ENCODE measurements around the gene HACL1. TPM values are rescaled to one million over a fixed set of nuclear protein-coding genes. Genes with fewer than 3 reads are reported as not detected.

HACL1 gene
- total RNA-seq, 1 donor from 2014 or later, result 24.4 TPM

- Mint-ChIP-seq H3K4me1 (ENCODE audit: low read depth) (peaks cover 5% of the 10 kb centered on the region), H3K36me3 (ENCODE audit: insufficient read depth) (no peaks in the 10 kb centered on the region), H3K9me3 (ENCODE audit: low read depth) (no peaks in the 10 kb centered on the region), H3K27me3 (no peaks in the 10 kb centered on the region), H3K4me3 (ENCODE audit: low read depth) (no peak overlapping the region), H3K27ac (no peak overlapping the region)
- TF ChIP-seq, protein P1, sequence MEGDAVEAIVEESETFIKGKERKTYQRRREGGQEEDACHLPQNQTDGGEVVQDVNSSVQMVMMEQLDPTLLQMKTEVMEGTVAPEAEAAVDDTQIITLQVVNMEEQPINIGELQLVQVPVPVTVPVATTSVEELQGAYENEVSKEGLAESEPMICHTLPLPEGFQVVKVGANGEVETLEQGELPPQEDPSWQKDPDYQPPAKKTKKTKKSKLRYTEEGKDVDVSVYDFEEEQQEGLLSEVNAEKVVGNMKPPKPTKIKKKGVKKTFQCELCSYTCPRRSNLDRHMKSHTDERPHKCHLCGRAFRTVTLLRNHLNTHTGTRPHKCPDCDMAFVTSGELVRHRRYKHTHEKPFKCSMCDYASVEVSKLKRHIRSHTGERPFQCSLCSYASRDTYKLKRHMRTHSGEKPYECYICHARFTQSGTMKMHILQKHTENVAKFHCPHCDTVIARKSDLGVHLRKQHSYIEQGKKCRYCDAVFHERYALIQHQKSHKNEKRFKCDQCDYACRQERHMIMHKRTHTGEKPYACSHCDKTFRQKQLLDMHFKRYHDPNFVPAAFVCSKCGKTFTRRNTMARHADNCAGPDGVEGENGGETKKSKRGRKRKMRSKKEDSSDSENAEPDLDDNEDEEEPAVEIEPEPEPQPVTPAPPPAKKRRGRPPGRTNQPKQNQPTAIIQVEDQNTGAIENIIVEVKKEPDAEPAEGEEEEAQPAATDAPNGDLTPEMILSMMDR (IDR thresholded peaks at IDR 0.05; ENCODE audit: unreplicated experiment), result no peak
- no peak for DNase-seq (ENCODE audit: low spot score, unreplicated experiment)
Observed at GRCh38 chr3:15520185-15520584, 81.2 kb downstream of the HACL1 start.

DNA sequence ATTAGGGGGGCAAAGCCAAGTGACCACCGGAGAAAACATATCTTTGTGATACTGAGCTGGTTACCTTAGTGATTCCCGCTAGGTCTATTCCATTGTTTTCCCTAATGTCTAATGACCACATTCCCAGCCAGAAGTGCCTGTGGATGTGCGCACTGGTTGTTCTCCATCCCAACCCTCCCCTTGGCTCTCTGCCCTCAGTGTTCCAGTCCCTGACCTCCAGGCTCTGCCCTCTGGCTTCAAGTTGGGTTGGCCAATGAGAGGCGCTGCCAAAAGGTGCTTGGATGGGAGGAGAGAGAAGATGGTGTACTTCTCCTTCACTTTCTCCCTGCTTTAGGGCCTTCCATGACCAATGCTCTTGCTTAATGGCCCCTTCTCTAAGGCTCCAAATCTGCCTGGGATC is 82.3 kb downstream of the HACL1 start:
- no peaks in the 10 kb centered on the region for H3K36me3 Mint-ChIP-seq (ENCODE audit: insufficient read depth)
- no peak overlapping the region for H3K27ac Mint-ChIP-seq
- H3K4me1 Mint-ChIP-seq (ENCODE audit: low read depth), result peaks cover 5% of the 10 kb centered on the region
- no peak overlapping the region for H3K4me3 Mint-ChIP-seq (ENCODE audit: low read depth)
- TF ChIP-seq, protein P1 (IDR thresholded peaks at IDR 0.05; ENCODE audit: unreplicated experiment), result no peak
- no peak for DNase-seq (ENCODE audit: low spot score, unreplicated experiment)
- H3K9me3 Mint-ChIP-seq (ENCODE audit: low read depth), result no peaks in the 10 kb centered on the region
- no peaks in the 10 kb centered on the region for H3K27me3 Mint-ChIP-seq

DNA sequence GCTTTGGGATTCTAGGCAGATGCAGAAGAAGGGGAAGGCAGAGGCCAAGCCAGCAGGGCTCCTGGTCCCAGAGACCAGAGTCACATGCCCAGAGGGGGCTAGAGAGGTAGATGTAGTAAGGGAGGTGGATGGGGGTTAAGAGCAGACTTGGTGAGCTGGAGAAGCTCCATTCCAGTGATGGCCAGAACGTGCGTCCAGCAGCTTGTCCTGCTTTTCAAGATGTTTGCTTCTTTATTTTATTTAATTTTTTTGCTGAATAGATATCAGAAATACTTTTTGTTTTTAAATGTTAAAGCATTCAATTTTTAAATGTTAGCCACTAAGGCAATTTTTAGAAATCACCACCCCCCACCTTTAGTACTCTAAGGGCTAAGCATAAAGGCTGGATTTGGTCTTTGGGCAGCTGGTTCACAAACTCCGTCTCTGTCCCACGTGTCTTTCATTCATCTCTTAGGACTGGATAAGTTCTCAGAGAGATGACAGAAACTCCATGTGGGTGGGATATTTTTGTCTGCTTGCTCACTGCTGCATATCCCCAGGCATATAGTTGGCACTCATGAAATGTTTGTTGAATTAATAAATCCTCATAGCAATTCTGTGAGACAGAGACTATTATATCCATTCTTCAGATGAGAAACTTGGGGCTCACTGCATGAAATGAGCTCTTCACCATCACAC is 86.6 kb downstream of the HACL1 start:
- Mint-ChIP-seq H3K4me1 (ENCODE audit: low read depth) (no peaks in the 10 kb centered on the region), H3K4me3 (ENCODE audit: low read depth) (no peak overlapping the region), H3K36me3 (ENCODE audit: insufficient read depth) (no peaks in the 10 kb centered on the region), H3K9me3 (ENCODE audit: low read depth) (no peaks in the 10 kb centered on the region), H3K27ac (no peak overlapping the region), H3K27me3 (no peaks in the 10 kb centered on the region)
- no peak for DNase-seq (ENCODE audit: low spot score, unreplicated experiment)
- TF ChIP-seq, protein P1 (IDR thresholded peaks at IDR 0.05; ENCODE audit: unreplicated experiment), result no peak

- Mint-ChIP-seq H3K27ac (no peak overlapping the region), H3K27me3 (no peaks in the 10 kb centered on the region)
Observed at GRCh38 chr3:15513810-15514662, 87.3 kb downstream of the HACL1 start.

GRCh38 chr3:15513116-15513515 is 88.3 kb downstream of the HACL1 start:
- TF ChIP-seq, protein P1 (IDR thresholded peaks at IDR 0.05; ENCODE audit: unreplicated experiment), result no peak
- H3K4me1 Mint-ChIP-seq (ENCODE audit: low read depth), result no peaks in the 10 kb centered on the region
- no peaks in the 10 kb centered on the region for H3K36me3 Mint-ChIP-seq (ENCODE audit: insufficient read depth)
- H3K4me3 Mint-ChIP-seq (ENCODE audit: low read depth), result no peak overlapping the region
- no peaks in the 10 kb centered on the region for H3K9me3 Mint-ChIP-seq (ENCODE audit: low read depth)
- no peaks in the 10 kb centered on the region for H3K27me3 Mint-ChIP-seq
- no peak for DNase-seq (ENCODE audit: low spot score, unreplicated experiment)
- no peak overlapping the region for H3K27ac Mint-ChIP-seq

More at GRCh38 chr3:15513810-15514662, 87.3 kb downstream of the HACL1 start:
- H3K9me3 Mint-ChIP-seq (ENCODE audit: low read depth), result no peaks in the 10 kb centered on the region
- TF ChIP-seq, protein P1 (IDR thresholded peaks at IDR 0.05; ENCODE audit: unreplicated experiment), result no peak
- DNase-seq (ENCODE audit: low spot score, unreplicated experiment), result no peak
- H3K4me1 Mint-ChIP-seq (ENCODE audit: low read depth), result no peaks in the 10 kb centered on the region
- no peaks in the 10 kb centered on the region for H3K36me3 Mint-ChIP-seq (ENCODE audit: insufficient read depth)
- H3K4me3 Mint-ChIP-seq (ENCODE audit: low read depth), result no peak overlapping the region

Measured in progenitor cell of endocrine pancreas (in vitro differentiated cells).